Measurements from ENCODE around the gene WWP2. TPM values are rescaled to one million over a fixed set of nuclear protein-coding genes. Genes with fewer than 3 reads are reported as not detected.

Gene WWP2
- total and polyA plus RNA-seq, 7 donors: 12.2 to 26.0 (median 19.0) TPM

DNA sequence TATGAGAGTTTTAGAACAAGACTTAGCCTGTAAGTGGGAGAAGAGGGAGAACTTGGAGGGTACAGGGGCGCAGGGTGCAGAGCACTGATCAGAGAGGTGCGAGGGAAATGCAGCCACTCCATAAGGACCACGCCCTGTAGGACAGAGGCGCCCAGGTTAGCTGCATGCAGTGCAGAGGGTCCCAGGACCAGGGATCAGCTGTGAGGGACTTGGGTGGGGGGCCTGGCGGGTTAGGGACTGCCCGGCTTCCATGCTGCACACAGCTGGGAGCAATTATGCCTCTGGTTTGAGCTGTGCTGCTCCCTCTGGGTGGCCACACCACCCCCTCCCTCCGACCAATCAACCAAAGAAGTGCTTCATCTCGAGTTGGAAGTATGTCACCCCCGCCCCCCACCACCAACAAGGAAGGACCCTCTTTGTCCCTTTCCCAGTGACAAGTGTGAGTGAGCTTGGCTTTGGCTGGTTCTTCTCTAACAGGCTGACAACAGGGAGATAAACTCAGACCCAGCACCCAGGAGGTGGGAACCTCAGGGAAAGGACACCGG lies 166.8 kb downstream of the WWP2 start:
- ATAC-seq (no peak), DNase-seq (no peak)
- intact Hi-C loops (cut with DNase I): loop anchor here in 1 of 2 donors (5.0 kb wide), 1 partner anchor 67 kb away; no protein-coding TSS in a partner anchor
- Histone ChIP-seq H3K27me3 (ENCODE audit: insufficient read depth in 3 of 3, low read length in 2 of 3) (no peaks in the 10 kb centered on the region), H3K9me3 (no peaks in the 10 kb centered on the region), H3K36me3 (ENCODE audit: insufficient read depth in 1 of 2, low read depth in 1 of 2) (peaks cover 0 to 50% of the 10 kb centered on the region in 2 donors), H3K27ac (no peak overlapping the region), H3K4me3 (peak overlapping the region; percentile 7), H3K4me1 (peaks cover 11% of the 10 kb centered on the region)
- TF ChIP-seq, protein P1, sequence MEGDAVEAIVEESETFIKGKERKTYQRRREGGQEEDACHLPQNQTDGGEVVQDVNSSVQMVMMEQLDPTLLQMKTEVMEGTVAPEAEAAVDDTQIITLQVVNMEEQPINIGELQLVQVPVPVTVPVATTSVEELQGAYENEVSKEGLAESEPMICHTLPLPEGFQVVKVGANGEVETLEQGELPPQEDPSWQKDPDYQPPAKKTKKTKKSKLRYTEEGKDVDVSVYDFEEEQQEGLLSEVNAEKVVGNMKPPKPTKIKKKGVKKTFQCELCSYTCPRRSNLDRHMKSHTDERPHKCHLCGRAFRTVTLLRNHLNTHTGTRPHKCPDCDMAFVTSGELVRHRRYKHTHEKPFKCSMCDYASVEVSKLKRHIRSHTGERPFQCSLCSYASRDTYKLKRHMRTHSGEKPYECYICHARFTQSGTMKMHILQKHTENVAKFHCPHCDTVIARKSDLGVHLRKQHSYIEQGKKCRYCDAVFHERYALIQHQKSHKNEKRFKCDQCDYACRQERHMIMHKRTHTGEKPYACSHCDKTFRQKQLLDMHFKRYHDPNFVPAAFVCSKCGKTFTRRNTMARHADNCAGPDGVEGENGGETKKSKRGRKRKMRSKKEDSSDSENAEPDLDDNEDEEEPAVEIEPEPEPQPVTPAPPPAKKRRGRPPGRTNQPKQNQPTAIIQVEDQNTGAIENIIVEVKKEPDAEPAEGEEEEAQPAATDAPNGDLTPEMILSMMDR (IDR thresholded peaks at IDR 0.05): no peak
- 89 to 95% (median 93%) methylated on average over 10 of the region's 10 CpGs for WGBS, 3 donors

DNA sequence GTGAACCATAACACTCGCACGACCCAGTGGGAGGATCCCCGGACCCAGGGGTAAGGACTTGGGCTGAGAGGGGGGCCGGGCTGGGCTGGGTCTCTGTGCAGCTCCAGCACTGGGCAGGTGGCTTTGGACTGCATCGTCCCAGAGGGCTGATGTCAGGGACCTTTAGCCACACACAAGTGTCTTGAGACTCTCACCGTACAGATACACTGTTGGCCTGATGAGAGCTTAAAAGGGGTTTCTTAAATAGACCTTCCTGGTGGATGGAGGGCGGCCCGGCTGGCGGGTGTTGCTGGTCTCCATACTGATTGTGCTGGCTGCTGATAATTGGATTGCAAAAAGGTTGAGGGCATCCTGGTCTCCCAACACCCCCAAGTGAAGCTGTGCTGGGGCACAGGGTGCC lies 167.3 kb downstream of the WWP2 start:
- DNase-seq (no peak), ATAC-seq (no peak)
- intact Hi-C loops (cut with DNase I): loop anchor here in 1 of 2 donors (5.0 kb wide), 1 partner anchor 67 kb away; no protein-coding TSS in a partner anchor
- no peak overlapping the region for H3K27ac ChIP-seq
- TF ChIP-seq, protein P1 (IDR thresholded peaks at IDR 0.05): no peak
- H3K27me3 ChIP-seq (ENCODE audit: insufficient read depth in 3 of 3, low read length in 2 of 3): no peaks in the 10 kb centered on the region
- peaks cover 0 to 56% of the 10 kb centered on the region in 2 donors for H3K36me3 ChIP-seq (ENCODE audit: insufficient read depth in 1 of 2, low read depth in 1 of 2)
- H3K4me1 ChIP-seq: peaks cover 11% of the 10 kb centered on the region
- no peak overlapping the region for H3K4me3 ChIP-seq
- no peaks in the 10 kb centered on the region for H3K9me3 ChIP-seq
- 91 to 95% (median 93%) methylated on average over 9 of the region's 9 CpGs for WGBS, 3 donors

DNA sequence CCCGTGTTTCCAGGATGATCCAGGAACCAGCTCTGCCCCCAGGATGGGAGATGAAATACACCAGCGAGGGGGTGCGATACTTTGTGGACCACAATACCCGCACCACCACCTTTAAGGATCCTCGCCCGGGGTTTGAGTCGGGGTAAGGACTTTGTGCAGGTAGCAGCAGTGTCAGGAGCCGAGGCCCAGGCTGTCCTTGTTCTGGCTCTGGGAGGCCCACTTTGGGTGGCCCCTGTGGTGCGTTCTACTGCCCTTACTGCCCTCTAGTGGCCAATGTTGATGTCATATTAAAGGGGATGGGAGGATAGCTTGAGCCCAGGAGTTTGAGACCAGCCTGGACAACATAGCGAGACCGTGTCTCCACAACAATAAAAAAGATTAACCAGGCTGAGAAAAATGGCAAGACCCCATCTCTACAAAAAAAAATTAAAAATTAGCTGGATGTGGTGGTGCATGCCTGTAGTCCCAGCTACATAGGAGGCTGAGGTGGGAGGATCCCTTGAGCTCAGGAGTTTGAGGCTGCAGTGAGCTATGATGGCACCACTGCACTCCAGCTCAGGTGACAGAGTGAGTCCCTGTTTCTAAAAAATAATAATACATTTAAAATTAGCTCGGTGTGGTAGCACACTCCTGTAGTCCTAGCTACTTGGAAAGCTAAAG lies 168.1 kb downstream of the WWP2 start:
- TF ChIP-seq, protein P1 (IDR thresholded peaks at IDR 0.05): peak; percentile 72
- Histone ChIP-seq H3K36me3 (ENCODE audit: insufficient read depth in 1 of 2, low read depth in 1 of 2) (peaks cover 0 to 63% of the 10 kb centered on the region in 2 donors), H3K27ac (no peak overlapping the region), H3K9me3 (no peaks in the 10 kb centered on the region), H3K27me3 (ENCODE audit: insufficient read depth in 3 of 3, low read length in 2 of 3) (no peaks in the 10 kb centered on the region), H3K4me3 (no peak overlapping the region), H3K4me1 (peaks cover 11% of the 10 kb centered on the region)
- ATAC-seq (peak; percentile 60 to 84 (median 72)), DNase-seq (peak; percentile 44 to 69)
- intact Hi-C loops (cut with DNase I): loop anchor here in 1 of 2 donors (2.0 kb wide), 1 partner anchor 133 kb away; no protein-coding TSS in a partner anchor
- WGBS, 3 donors: 70 to 74% (median 73%) methylated on average over 12 of the region's 12 CpGs

DNA sequence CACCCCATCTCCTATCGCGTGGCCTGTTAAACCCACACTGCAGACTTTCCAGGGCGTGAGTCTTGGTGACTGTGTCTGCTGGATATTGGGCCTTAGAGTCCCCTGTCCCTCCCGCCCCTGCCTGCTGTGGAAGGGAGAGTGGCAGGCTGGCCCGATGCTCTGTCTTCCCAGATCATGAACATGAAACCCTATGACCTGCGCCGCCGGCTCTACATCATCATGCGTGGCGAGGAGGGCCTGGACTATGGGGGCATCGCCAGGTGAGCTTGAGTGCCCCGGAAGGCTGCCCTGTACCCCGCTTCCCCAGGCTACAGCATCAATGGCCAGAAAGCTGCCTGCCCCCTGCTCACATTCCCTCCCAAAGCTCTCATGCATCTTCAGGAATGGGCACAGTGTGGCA lies 169.5 kb downstream of the WWP2 start:
- 96 to 98% (median 97%) methylated on average over 13 of the region's 13 CpGs for WGBS, 3 donors
- peaks cover 11% of the 10 kb centered on the region for H3K4me1 ChIP-seq
- intact Hi-C loops (cut with DNase I): loop anchor here (1.0 to 2.0 kb wide), 2 partner anchors 135 kb away; no protein-coding TSS in a partner anchor
- DNase-seq (no peak), ATAC-seq (no peak)
- H3K4me3 ChIP-seq: no peak overlapping the region
- H3K36me3 ChIP-seq (ENCODE audit: insufficient read depth in 1 of 2, low read depth in 1 of 2): peaks cover 0 to 72% of the 10 kb centered on the region in 2 donors
- no peaks in the 10 kb centered on the region for H3K27me3 ChIP-seq (ENCODE audit: insufficient read depth in 3 of 3, low read length in 2 of 3)
- TF ChIP-seq, protein P1 (IDR thresholded peaks at IDR 0.05): no peak
- H3K27ac ChIP-seq: no peak overlapping the region
- H3K9me3 ChIP-seq: no peaks in the 10 kb centered on the region

Data from psoas muscle (tissue), 8 donors.